H9 (cell line): Measurements from ENCODE around the gene PHOSPHO1. TPM values are rescaled to one million over a fixed set of nuclear protein-coding genes. Genes with fewer than 3 reads are reported as not detected.
"Not testable (repeated sequence)": the region's sequence is repeated elsewhere in the genome, so short reads cannot be mapped to it uniquely, and the experiment has no call there.

ENCODE experiments used
- DNase-seq: peaks from one replicate; pipeline ENCODE4 v3.0.0-alpha.2; 2017
- H2AFZ ChIP-seq: one replicate; pipeline ENCODE4 v1.6.1; 2013; ENCODE audit warnings: mild to moderate bottlenecking, low read length, control low read depth, moderate library complexity
- H2AK5ac ChIP-seq: 2 replicates; pipeline ENCODE4 v1.6.1; 2013; ENCODE audit warnings: low read length, control low read depth, mixed read lengths; ENCODE audit not compliant: insufficient read length
- H2BK120ac ChIP-seq: one replicate; pipeline ENCODE4 v1.6.1; 2013; ENCODE audit warnings: low read depth, mild to moderate bottlenecking, low read length, control low read depth, inconsistent platforms; ENCODE audit not compliant: poor library complexity, severe bottlenecking
- H2BK12ac ChIP-seq: 2 replicates; pipeline ENCODE4 v1.6.1; 2013; ENCODE audit warnings: low read length, control low read depth, mixed read lengths, low read depth; ENCODE audit not compliant: insufficient read length
- H2BK15ac ChIP-seq: 2 replicates; pipeline ENCODE4 v1.6.1; 2013; ENCODE audit warnings: low read depth, low read length, control low read depth
- H2BK20ac ChIP-seq: one replicate; pipeline ENCODE4 v1.6.1; 2013; ENCODE audit warnings: low read depth, mild to moderate bottlenecking, low read length, control low read depth, inconsistent platforms; ENCODE audit not compliant: poor library complexity, severe bottlenecking
- H2BK5ac ChIP-seq: 2 replicates; pipeline ENCODE4 v1.6.1; 2013; ENCODE audit warnings: low read length, control low read depth, mixed read lengths; ENCODE audit not compliant: insufficient read length
- H3K14ac ChIP-seq: 2 replicates; pipeline ENCODE4 v1.6.1; 2013; ENCODE audit warnings: low read length, control low read depth; ENCODE audit not compliant: insufficient read depth
- H3K18ac ChIP-seq: 2 replicates; pipeline ENCODE4 v1.6.1; 2013; ENCODE audit warnings: low read depth, mild to moderate bottlenecking, mixed read lengths, low read length, control low read depth; ENCODE audit not compliant: insufficient read length
- H3K23ac ChIP-seq: 2 replicates; pipeline ENCODE4 v1.6.1; 2013; ENCODE audit warnings: low read length, control low read depth, mixed read lengths, low read depth; ENCODE audit not compliant: insufficient read length
- H3K23me2 ChIP-seq: 2 replicates; pipeline ENCODE4 v1.6.1; 2013; ENCODE audit warnings: low read depth, mild to moderate bottlenecking, mixed read lengths, low read length, control low read depth; ENCODE audit not compliant: insufficient read length, poor library complexity, severe bottlenecking
- H3K27ac ChIP-seq: 2 replicates; pipeline ENCODE4 v1.5.1; 2013; ENCODE audit warnings: low read length, control low read depth, mixed read lengths, low read depth; ENCODE audit not compliant: insufficient read length
- H3K27me3 ChIP-seq: 2 replicates; pipeline ENCODE4 v1.6.1; 2013; ENCODE audit warnings: low read length, control low read depth, inconsistent platforms; ENCODE audit not compliant: insufficient read depth
- H3K4ac ChIP-seq: 2 replicates; pipeline ENCODE4 v1.6.1; 2013; ENCODE audit warnings: low read depth, mild to moderate bottlenecking, control low read depth, inconsistent platforms, low read length, moderate library complexity
- H3K4me1 ChIP-seq: 2 replicates; pipeline ENCODE4 v1.6.1; 2013; ENCODE audit warnings: low read length, control low read depth, inconsistent platforms; ENCODE audit not compliant: insufficient read depth
- H3K4me2 ChIP-seq: 2 replicates; pipeline ENCODE4 v1.6.1; 2013; ENCODE audit warnings: low read length, control low read depth, mixed read lengths; ENCODE audit not compliant: insufficient read length, insufficient read depth
- H3K56ac ChIP-seq: 2 replicates; pipeline ENCODE4 v1.6.1; 2013; ENCODE audit warnings: low read depth, mild to moderate bottlenecking, mixed read lengths, low read length, control low read depth; ENCODE audit not compliant: insufficient read length
- H3K79me1 ChIP-seq: 2 replicates; pipeline ENCODE4 v1.6.1; 2013; ENCODE audit warnings: low read depth, mild to moderate bottlenecking, moderate library complexity, low read length, control low read depth, inconsistent platforms; ENCODE audit not compliant: insufficient read depth, poor library complexity, severe bottlenecking
- H3K79me2 ChIP-seq: 2 replicates; pipeline ENCODE4 v1.6.1; 2013; ENCODE audit warnings: low read length, control low read depth, inconsistent platforms; ENCODE audit not compliant: insufficient read depth
- H3K9ac ChIP-seq: 2 replicates; pipeline ENCODE4 v1.6.1; 2013; ENCODE audit warnings: low read length, control low read depth, mixed read lengths; ENCODE audit not compliant: insufficient read length; ENCODE audit errors: extremely low read depth
- H3K9me3 ChIP-seq: one replicate; pipeline ENCODE4 v1.6.1; 2013; ENCODE audit warnings: low read depth, low read length, inconsistent platforms; ENCODE audit not compliant: control insufficient read depth
- H3T11ph ChIP-seq: one replicate; pipeline ENCODE4 v1.6.1; 2013; ENCODE audit warnings: mild to moderate bottlenecking, low read length, control low read depth, inconsistent platforms
- H4K20me1 ChIP-seq: one replicate; pipeline ENCODE4 v1.6.1; 2013; ENCODE audit not compliant: control insufficient read depth, insufficient read length, insufficient read depth
- H4K5ac ChIP-seq: 2 replicates; pipeline ENCODE4 v1.6.1; 2013; ENCODE audit warnings: low read depth, mild to moderate bottlenecking, mixed read lengths, low read length, control low read depth; ENCODE audit not compliant: insufficient read length
- H4K8ac ChIP-seq: replicated peaks from 2 replicates; pipeline ENCODE4 v1.6.1; 2013; ENCODE audit warnings: low read length, control low read depth, mixed read lengths, low read depth; ENCODE audit not compliant: insufficient read length
- H4K91ac ChIP-seq: 2 replicates; pipeline ENCODE4 v1.6.1; 2013; ENCODE audit warnings: low read depth, mild to moderate bottlenecking, moderate library complexity, mixed read lengths, low read length, control low read depth; ENCODE audit not compliant: insufficient read length
- H3K27ac Mint-ChIP-seq, 3 experiments: 2 replicates in 2 of 3; 3 replicates in 1 of 3; pipeline ENCODE4 v1.8.0; 2020 to 2021; ENCODE audit warnings: mixed read lengths in 3 of 3, mild to moderate bottlenecking in 1 of 3, moderate library complexity in 1 of 3
- H3K27me3 Mint-ChIP-seq: 2 replicates; pipeline ENCODE4 v1.8.0; 2021; ENCODE audit warnings: low read depth, mild to moderate bottlenecking, moderate library complexity, mixed read lengths
- H3K36me3 Mint-ChIP-seq, 3 experiments: 2 replicates in 2 of 3; 3 replicates in 1 of 3; pipeline ENCODE4 v1.8.0; 2020 to 2021; ENCODE audit warnings: low read depth in 3 of 3, mixed read lengths in 3 of 3; ENCODE audit not compliant: insufficient read depth in 1 of 3
- H3K4me1 Mint-ChIP-seq, 2 experiments: 2 replicates each; pipeline ENCODE4 v1.8.0; 2020; ENCODE audit warnings: mixed read lengths in 2 of 2
- H3K4me3 Mint-ChIP-seq, 2 experiments: 2 replicates in 1 of 2; 3 replicates in 1 of 2; pipeline ENCODE4 v1.8.0; 2020 to 2021; ENCODE audit warnings: mild to moderate bottlenecking in 2 of 2, mixed read lengths in 2 of 2, moderate library complexity in 1 of 2
- H3K9me3 Mint-ChIP-seq, 2 experiments: 2 replicates in 1 of 2; 3 replicates in 1 of 2; pipeline ENCODE4 v1.8.0; 2020; ENCODE audit warnings: mild to moderate bottlenecking in 2 of 2, mixed read lengths in 2 of 2, moderate library complexity in 1 of 2
- total RNA-seq: library from RNA; stranded (reverse); gene quantifications from 2 replicates; pipeline ENCODE4 v1.2.1, GENCODE V29; 2021

PHOSPHO1 gene
- total RNA-seq, 1 experiment from 2014 or later, result 0.63 TPM

- not testable (repeated sequence) for H3K79me1 ChIP-seq, H3K4me3 Mint-ChIP-seq, H3K27me3 ChIP-seq, H3K9ac ChIP-seq, DNase-seq, H3K4me1 Mint-ChIP-seq, H3K56ac ChIP-seq, H2BK12ac ChIP-seq, H3K27ac ChIP-seq, H3K79me2 ChIP-seq, H2BK120ac ChIP-seq, H4K91ac ChIP-seq, H3K4ac ChIP-seq, H2AFZ ChIP-seq, H3K4me2 ChIP-seq, H4K5ac ChIP-seq, H3T11ph ChIP-seq, H4K8ac ChIP-seq, H2BK5ac ChIP-seq, H3K9me3 ChIP-seq, H3K27ac Mint-ChIP-seq, H2BK15ac ChIP-seq, H3K23me2 ChIP-seq, H3K18ac ChIP-seq, H2BK20ac ChIP-seq, H2AK5ac ChIP-seq, H3K4me1 ChIP-seq, H3K23ac ChIP-seq, H3K14ac ChIP-seq, H4K20me1 ChIP-seq
- Mint-ChIP-seq H3K36me3 (peaks cover 10 to 23% (median 13%) of the 10 kb centered on the region in 3 experiments), H3K27me3 (peaks cover 12% of the 10 kb centered on the region), H3K9me3 (peaks cover 25 to 28% of the 10 kb centered on the region in 2 experiments)
Observed at GRCh38 chr17:49184522-49184921, 46.1 kb downstream of the PHOSPHO1 start.
